Activated naive CD4-positive, alpha-beta T cell treated with anti-CD3 and anti-CD28 coated beads, Interleukin-2, amount 10 ng/mL, durations not matched to agents 7 days and 5 days (primary cell): Measurements from ENCODE around the gene CD320.
A peak's percentile ranks its signal among the peaks of the same experiment; 100 is the strongest.
"Not testable (repeated sequence)": the region's sequence is repeated elsewhere in the genome, so short reads cannot be mapped to it uniquely, and the experiment has no call there.

ENCODE experiments used
- CTCF ChIA-PET: fragments of 350-600 bp; sonication (Branson Sonifier 250); formaldehyde crosslinking; loops from one replicate; lab custom pipeline; 2021; ENCODE audit warnings: antibody characterized with exemption; lab: Charles Lee
- DNase-seq: peaks from one replicate; pipeline ENCODE4 v3.0.0-alpha.2; 2020
- H3K27ac Mint-ChIP-seq: one replicate; pipeline ENCODE4 v1.8.0; 2021; ENCODE audit warnings: mild to moderate bottlenecking, moderate library complexity, mixed read lengths
- H3K27me3 Mint-ChIP-seq: one replicate; pipeline ENCODE4 v1.8.0; 2021; ENCODE audit warnings: mild to moderate bottlenecking, mixed read lengths
- H3K36me3 Mint-ChIP-seq: one replicate; pipeline ENCODE4 v1.8.0; 2021; ENCODE audit warnings: mixed read lengths
- H3K4me1 Mint-ChIP-seq: one replicate; pipeline ENCODE4 v1.8.0; 2021; ENCODE audit warnings: mixed read lengths
- H3K4me3 Mint-ChIP-seq: one replicate; pipeline ENCODE4 v1.8.0; 2021; ENCODE audit warnings: mild to moderate bottlenecking, moderate library complexity, mixed read lengths
- H3K9me3 Mint-ChIP-seq: one replicate; pipeline ENCODE4 v1.8.0; 2021; ENCODE audit warnings: mixed read lengths

CD320 gene

DNA sequence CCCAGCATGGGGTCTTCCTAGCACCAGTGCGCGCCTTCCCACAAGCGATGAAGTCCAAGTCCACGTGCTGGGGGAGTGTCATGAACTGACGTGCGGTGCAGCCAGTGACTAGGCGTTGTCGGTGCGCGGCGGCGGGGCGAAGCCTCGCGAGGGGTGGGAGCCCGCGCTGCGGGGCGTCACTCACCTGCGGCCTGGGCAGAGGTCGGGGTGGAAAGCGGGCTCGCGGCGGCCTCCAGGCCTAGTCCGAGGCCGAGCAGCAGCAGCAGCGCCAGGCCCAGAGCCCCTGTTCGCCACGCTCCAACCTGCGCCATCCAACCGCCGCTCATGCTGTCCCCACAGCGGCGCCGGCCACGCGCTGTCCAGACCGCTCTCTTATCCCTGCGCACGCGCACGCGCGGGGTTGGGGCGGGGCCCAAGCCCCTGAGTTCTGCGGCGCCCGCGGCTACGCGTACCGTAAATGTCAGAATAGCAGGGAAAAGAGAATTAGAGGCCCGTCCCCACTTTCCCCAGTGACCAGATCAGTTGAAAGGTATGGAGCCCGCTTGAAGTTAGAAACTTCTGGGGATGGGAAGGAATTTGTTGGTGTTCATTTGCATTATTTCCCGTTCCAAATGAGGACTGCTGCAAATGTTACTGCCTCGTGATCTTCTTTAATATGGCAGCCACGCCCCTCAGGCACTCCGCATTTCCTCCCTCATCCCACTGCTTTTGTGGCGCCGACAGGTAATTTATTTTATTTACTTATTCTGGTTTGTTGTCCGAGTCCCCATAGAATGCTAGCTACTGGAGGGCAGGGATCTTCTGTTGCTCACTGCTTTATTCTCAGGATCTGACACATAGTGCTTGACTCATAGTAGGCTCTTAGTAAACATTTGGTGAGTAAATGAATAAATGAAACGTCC, at the start of gene CD320:
CD320 (minus strand) TSS at position 394 of the 902 bp plus-strand sequence; CDS start at position 326, 68 bp downstream.
- peak within 1 kb of the TSS; percentile 93 for H3K27ac Mint-ChIP-seq
- peaks cover 20% of the 10 kb centered on the region for H3K36me3 Mint-ChIP-seq
- peak; percentile 90 for DNase-seq
- H3K4me1 Mint-ChIP-seq: peaks cover 41% of the 10 kb centered on the region
- CTCF ChIA-PET: no interaction called here
- H3K27me3 Mint-ChIP-seq: no peaks in the 10 kb centered on the region
- H3K9me3 Mint-ChIP-seq: no peaks in the 10 kb centered on the region
- peak within 1 kb of the TSS; percentile 94 for H3K4me3 Mint-ChIP-seq

DNA sequence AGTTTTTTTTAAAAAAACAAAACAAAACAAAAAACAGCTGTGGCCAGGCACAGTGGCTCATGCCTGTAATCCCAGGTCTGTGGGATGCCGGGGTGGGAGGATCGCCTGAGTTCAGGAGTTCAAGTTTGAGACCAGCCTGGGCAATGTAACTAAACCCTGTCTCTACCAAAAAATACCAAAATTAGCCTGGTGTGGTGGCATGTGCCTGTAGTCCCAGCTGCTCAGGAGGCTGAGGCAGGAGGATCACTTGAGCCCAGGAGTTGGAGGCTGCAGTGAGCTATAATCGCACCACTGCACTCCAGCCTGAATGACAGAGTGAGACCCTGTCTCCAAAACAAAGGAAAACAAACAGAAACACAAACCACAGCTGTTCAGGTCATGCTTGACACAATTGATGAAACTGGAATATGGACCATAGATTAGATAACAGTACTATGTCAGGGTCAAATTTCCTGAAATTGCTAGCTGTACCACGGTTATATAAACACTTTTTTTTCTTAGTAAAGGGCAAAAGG, 48.9 kb upstream of the CD320 start:
- Mint-ChIP-seq H3K27me3 (peaks cover 46% of the 10 kb centered on the region), H3K36me3 (no peaks in the 10 kb centered on the region), H3K9me3 (no peaks in the 10 kb centered on the region), H3K4me3 (no peak overlapping the region), H3K4me1 (peaks cover 2% of the 10 kb centered on the region), H3K27ac (no peak overlapping the region)
- DNase-seq: no peak
- CTCF ChIA-PET: interaction anchor here (1.1 to 1.6 kb wide), 3 partner anchors 9 to 101 kb away, joined by 3 read pairs; no protein-coding TSS in a partner anchor

DNA sequence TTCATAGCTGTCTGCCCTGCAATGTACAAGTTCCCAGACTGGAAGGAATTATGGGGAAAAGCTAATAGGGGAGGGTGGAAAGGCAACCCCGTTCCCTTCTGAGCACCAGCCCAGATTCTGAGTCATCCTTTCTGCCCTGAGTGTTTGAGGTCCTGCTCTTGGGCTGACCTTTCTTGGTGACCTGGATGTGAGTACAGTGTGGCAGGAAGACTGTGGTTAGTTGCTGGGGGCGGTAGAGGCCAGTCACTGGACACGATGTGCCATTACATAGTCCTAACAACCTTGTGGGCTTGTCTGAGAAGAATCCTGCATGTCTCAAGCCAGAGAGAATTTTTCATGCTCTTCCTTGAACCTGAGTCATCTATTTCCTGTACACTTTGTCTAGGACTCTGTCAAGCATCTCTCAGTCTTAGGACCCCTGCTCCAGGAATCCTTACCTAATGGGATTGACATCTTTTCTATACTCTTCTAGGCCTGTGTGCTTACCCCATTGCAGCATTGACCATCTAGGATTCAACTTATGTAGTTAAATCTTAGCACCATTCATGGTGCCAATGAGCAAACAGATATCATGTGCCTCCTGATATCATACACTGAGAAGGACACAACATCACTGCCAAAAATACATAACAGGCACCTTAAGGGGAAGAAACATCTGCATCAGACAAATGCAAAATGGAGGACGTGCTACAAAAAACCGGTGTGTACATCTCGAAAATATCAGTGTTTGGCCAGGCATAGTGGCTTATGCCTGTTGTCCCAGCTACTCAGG, 47.7 kb upstream of the CD320 start:
- H3K4me1 Mint-ChIP-seq: peaks cover 3% of the 10 kb centered on the region
- DNase-seq: no peak
- no peak overlapping the region for H3K27ac Mint-ChIP-seq
- CTCF ChIA-PET: interaction anchor here (1.1 to 4.9 kb wide), 6 partner anchors 13 to 230 kb away, joined by 3 to 49 read pairs (median 16); partner anchors contain the start of genes KANK3 and MYO1F
- H3K9me3 Mint-ChIP-seq: no peaks in the 10 kb centered on the region
- peaks cover 53% of the 10 kb centered on the region for H3K27me3 Mint-ChIP-seq
- H3K4me3 Mint-ChIP-seq: no peak overlapping the region
- no peaks in the 10 kb centered on the region for H3K36me3 Mint-ChIP-seq

DNA sequence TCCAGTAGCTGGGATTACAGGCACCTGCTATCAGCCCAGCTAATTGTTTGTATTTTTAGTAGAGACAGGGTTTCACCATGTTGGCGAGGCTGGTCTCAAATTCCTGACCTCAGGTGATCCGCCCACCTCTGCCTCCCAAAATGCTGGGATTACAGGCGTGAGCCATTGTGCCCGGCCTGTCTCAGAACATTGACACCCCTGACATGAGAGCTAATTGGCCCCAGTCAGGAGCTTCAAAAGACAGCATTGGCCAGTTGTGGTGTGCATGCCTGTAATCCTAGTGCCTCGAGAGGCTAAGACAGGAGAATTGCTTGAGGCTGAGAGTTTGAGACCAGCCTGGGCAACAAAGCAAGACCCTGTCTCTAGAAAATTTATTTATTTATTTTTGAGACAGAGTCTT, 44.7 kb upstream of the CD320 start:
- H3K4me3 Mint-ChIP-seq, H3K9me3 Mint-ChIP-seq, H3K36me3 Mint-ChIP-seq, DNase-seq, H3K4me1 Mint-ChIP-seq, H3K27ac Mint-ChIP-seq: not testable (repeated sequence)
- CTCF ChIA-PET: interaction anchor here (1.0 to 4.9 kb wide), 16 partner anchors 10 to 264 kb away, joined by 3 to 49 read pairs (median 10); partner anchors contain the start of genes ANGPTL4, KANK3, MARCHF2 and MYO1F
- peaks cover 57% of the 10 kb centered on the region for H3K27me3 Mint-ChIP-seq

DNA sequence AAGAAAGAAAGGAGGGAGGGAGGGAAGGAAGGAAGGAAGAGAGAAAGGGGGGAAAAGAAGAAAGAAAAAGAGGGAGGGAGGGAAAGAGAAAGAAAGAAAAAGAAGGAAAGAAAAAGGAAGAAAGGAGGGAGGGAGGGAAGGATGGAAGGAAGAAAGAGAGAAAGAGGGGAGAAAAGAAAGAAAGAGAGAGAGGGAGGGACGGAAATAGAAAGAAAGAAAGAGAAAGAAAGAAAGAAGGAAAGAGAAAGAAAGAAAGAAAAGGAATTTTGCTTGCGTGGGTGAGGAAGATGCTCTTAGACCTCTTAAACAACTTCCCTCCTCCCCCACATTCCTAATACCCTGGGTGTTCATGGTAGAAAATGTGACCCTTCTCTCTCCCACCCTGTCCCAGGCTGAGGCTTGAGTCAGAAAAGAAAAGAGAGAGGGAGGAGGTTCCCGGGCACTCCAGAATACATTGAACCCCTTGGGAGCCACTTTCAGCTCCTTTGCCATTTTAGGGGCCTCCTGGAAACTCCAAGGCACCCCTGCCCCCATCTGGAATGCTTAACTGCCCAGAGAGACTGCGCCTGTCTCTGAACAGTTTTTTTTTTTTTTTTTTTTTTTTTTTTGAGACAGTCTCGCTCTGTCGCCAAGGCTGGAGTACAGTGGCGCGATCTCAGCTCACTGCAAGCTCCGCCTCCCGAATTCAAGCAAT, 44.1 kb upstream of the CD320 start:
- no peaks in the 10 kb centered on the region for H3K9me3 Mint-ChIP-seq
- H3K36me3 Mint-ChIP-seq: no peaks in the 10 kb centered on the region
- CTCF ChIA-PET: interaction anchor here (2.4 to 4.9 kb wide), 10 partner anchors 10 to 234 kb away, joined by 6 to 49 read pairs (median 18); partner anchors contain the start of genes ANGPTL4, KANK3, MARCHF2 and MYO1F
- H3K27ac Mint-ChIP-seq: no peak overlapping the region
- H3K27me3 Mint-ChIP-seq: peaks cover 63% of the 10 kb centered on the region
- peaks cover 5% of the 10 kb centered on the region for H3K4me1 Mint-ChIP-seq
- no peak for DNase-seq
- no peak overlapping the region for H3K4me3 Mint-ChIP-seq

DNA sequence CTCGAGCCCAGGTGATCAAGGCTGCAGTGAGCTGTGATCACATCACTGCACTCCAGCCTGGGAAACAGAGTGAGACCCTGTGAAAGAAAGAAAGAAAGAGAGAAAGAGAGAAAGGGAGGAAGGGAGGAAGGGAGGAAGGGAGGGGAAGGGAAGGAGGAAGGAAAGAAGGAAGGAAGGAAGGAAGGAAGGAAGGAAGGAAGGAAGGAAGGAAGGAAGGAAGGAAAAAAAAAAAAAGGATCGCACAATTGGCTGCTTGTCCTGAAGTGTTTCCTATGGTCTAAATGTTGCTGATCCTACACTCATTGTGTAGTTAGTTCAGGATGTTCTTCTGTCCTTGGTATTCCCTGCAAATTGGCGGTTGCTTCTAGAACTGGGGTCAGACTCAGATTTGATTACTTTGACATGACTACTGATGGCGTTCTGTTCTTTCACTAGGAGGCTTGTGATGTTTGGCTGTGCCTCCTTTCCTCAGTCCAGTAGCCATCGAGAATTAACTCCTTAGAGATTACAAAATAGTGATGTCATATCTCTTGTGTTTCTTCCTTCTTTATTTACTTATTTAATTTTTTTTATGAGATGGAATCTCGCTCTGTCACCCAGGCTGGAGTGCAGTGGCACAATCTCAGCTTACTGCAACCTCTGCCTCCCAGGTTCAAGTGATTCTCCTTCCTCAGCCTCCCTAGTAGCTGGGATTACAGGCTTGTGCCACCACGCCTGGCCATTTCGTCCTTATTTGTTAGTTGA, 41.6 kb upstream of the CD320 start:
- peaks cover 69% of the 10 kb centered on the region for H3K27me3 Mint-ChIP-seq
- H3K27ac Mint-ChIP-seq, H3K4me3 Mint-ChIP-seq, H3K9me3 Mint-ChIP-seq, DNase-seq, H3K36me3 Mint-ChIP-seq, H3K4me1 Mint-ChIP-seq, CTCF ChIA-PET: not testable (repeated sequence)

DNA sequence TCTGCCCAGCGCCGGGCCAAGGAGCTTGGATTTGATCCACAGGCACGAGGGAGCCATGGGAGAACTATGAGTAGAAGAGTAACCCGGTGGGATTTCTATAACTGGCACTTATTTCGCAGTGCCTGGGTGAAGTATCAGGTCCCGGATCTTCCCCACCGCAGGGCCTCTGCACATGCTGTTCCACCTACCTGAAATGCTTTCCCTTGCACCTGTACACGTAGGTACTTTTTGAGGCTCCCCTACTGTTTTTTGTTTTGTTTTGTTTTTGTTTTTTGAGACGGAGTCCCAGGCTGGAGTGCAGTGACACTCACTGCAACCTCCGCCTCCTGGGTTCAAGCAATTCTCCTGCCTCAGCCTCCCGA, 35.3 kb upstream of the CD320 start:
- H3K36me3 Mint-ChIP-seq: no peaks in the 10 kb centered on the region
- CTCF ChIA-PET: interaction anchor here (5.2 kb wide), 1 partner anchor 11 kb away, joined by 37 read pairs; no protein-coding TSS in a partner anchor
- H3K27ac Mint-ChIP-seq: peak overlapping the region; percentile 77

DNA sequence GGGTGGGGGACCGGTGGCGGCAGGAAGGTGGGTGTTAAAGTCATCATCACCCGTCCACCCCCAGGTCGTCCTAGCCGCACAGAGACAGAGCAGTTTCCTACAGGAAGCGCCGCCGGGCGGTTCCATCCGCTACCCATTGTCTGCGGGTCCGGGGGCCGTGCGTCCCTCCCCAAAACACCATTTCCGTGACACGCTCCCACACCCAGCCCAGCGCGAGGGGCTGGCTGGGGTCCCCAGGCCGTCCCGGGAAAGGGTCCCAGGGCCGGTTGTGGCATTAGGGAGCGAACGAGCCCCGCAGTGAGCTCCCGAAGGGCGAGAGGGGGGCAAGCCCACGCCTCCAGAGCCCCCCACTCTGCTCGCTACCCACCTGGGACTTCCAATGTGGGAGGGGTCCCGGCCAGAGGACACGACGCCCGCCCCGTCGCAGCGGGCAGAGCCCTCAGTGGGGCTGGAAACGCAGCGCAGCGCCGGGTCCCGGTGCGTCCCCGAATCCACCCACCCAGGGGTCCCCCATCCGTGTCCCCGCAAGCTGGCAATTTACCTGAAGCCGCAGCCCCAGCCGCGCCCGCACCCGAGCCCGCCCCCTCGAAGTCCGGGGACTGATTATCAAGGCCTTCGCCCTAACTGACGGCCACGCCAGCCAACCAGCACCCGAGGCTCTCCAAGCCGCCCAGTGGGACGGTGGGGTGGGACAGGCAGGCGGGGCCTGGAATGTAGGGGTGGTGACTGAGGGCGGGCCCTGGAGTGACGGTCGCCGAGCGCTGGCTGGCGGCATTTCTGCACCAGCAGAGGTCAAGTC, 34.7 kb upstream of the CD320 start, which contains the start of gene KANK3:
KANK3 (minus strand) TSS at position 579 of the 799 bp plus-strand sequence. CDS start 5,434 bp downstream, outside the sequence.
- peak; percentile 97 for DNase-seq
- H3K27ac Mint-ChIP-seq: peak within 1 kb of the TSS; percentile 77
- CTCF ChIA-PET: interaction anchor here (5.2 kb wide), 1 partner anchor 11 kb away, joined by 37 read pairs; no protein-coding TSS in a partner anchor
- peak within 1 kb of the TSS; percentile 85 for H3K4me3 Mint-ChIP-seq
- H3K4me1 Mint-ChIP-seq: peaks cover 18% of the 10 kb centered on the region
- H3K36me3 Mint-ChIP-seq: no peaks in the 10 kb centered on the region
- H3K9me3 Mint-ChIP-seq: no peaks in the 10 kb centered on the region
- peaks cover 82% of the 10 kb centered on the region for H3K27me3 Mint-ChIP-seq

More for the DNA sequence above, 35.3 kb upstream of the CD320 start:
- no peak for DNase-seq
- Mint-ChIP-seq H3K9me3 (no peaks in the 10 kb centered on the region), H3K4me3 (peak overlapping the region; percentile 85), H3K4me1 (peaks cover 18% of the 10 kb centered on the region), H3K27me3 (peaks cover 78% of the 10 kb centered on the region)

DNA sequence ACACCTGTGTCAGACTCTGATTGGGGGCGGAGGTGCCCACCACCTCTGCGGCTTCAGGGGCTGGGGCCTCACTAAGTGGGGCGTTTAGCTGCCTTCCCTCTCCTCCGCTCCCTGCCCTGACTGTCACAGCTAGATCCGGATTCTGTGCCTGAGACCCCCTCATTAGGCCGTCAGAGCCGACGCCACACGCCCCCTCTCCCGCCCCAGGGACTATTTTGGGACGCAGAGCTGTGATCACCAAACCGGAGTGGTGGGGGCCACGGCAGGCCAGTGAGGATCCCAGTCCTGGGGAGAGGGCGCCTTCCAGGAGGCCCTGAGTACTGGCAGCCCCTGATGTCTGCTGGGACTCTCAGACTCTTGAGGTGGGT, 34.1 kb upstream of the CD320 start:
- Mint-ChIP-seq H3K9me3 (no peaks in the 10 kb centered on the region), H3K27me3 (peaks cover 82% of the 10 kb centered on the region), H3K4me3 (peak overlapping the region; percentile 58), H3K4me1 (peaks cover 18% of the 10 kb centered on the region), H3K27ac (no peak overlapping the region), H3K36me3 (no peaks in the 10 kb centered on the region)
- no peak for DNase-seq
- CTCF ChIA-PET: interaction anchor here (0.9 to 5.2 kb wide), 2 partner anchors 12 to 20 kb away, joined by 3 to 37 read pairs; no protein-coding TSS in a partner anchor

DNA sequence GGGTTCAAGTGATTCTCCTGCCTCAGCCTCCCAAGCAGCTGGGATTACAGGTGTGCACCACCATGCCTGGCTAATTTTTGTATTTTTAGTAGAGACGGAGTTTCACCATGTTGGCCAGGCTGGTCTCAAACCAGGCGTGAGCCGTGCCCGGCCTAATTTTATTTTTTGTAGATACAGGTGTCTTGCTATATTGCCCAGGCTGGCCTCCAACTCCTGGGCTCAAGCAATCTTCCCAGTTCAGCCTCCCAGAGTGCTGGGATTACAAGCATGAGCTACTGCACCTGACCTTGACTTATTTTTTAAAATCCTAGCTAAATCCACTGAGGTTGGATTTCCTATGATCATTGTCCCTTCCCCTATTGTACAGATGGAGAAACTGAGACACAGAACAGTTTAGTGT, 33.3 kb upstream of the CD320 start:
- Mint-ChIP-seq H3K4me1 (peaks cover 18% of the 10 kb centered on the region), H3K4me3 (peak overlapping the region; percentile 58), H3K27me3 (peaks cover 84% of the 10 kb centered on the region)
- H3K36me3 Mint-ChIP-seq, H3K27ac Mint-ChIP-seq, DNase-seq, H3K9me3 Mint-ChIP-seq: not testable (repeated sequence)
- CTCF ChIA-PET: interaction anchor here (0.9 to 5.2 kb wide), 2 partner anchors 13 to 21 kb away, joined by 3 to 37 read pairs; no protein-coding TSS in a partner anchor

DNA sequence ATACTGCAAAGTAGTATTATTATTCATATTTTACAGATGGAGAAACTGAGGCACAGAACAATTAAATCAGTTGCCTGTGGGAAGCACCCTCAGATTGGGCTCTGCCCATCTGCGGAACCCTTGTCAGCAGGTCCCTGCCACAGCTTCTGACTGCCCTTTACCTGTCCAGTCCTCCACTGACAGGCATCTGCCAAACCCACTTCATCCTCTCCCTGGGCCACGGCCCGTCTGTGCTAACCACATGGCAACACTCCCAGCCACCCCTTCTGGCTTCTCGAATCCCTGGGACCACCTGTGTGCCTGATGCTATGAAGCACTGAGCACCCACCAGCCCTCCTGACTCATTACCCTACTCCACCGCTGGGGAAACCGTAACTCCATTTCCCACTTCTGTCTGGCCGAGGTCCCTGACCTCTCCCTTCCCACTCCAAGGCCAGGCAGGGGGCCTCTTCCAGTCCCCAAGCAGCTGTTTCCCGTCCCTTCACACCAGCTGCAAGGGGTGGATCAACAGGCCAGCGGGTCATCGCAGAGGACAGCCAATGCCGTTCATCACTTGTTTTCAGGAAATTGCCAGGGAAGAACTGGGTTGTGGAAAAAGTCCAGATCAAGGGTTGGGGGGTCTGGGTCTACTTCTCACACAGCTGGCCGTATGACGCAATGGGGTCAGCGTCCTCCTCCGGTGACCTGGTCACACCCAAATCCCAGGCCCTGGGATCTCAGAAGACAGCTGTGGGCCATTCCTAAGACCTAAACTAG, 32.4 kb upstream of the CD320 start:
- no peak overlapping the region for H3K27ac Mint-ChIP-seq
- CTCF ChIA-PET: interaction anchor here (5.2 kb wide), 1 partner anchor 14 kb away, joined by 37 read pairs; no protein-coding TSS in a partner anchor
- peaks cover 22% of the 10 kb centered on the region for H3K4me1 Mint-ChIP-seq
- peaks cover 93% of the 10 kb centered on the region for H3K27me3 Mint-ChIP-seq
- DNase-seq: no peak
- peaks cover 3% of the 10 kb centered on the region for H3K36me3 Mint-ChIP-seq
- no peak overlapping the region for H3K4me3 Mint-ChIP-seq
- no peaks in the 10 kb centered on the region for H3K9me3 Mint-ChIP-seq
